ENCODE results near the gene MET. TPM values are rescaled to one million over a fixed set of nuclear protein-coding genes. Genes with fewer than 3 reads are reported as not detected.

Gene MET
- total and polyA plus RNA-seq, 2 of the 8 experiments (the other 6 are each of a cell fraction or from before 2014, with no cell fraction given), result 3.5 to 12.9 TPM

DNA sequence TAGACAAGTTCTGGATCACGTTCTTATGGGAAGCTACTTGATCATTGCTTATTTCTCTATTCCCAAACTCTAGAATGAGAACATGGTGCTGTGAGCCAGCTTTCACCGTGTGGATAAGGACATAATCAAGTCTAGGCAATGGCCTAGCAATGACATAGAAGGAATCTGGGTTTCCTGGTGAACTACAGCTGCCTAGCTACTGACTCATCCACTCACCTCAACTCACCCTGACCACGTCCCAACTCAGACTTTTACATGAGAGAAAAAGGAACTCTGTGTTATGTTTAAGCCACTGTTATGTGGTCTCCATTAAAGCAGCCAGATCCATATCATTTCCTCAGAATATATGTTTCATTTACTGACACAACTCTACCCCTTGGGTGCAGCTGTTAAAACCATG, 18.8 kb upstream of the MET start (continued):
- TF ChIP-seq RBBP5 (IDR thresholded peaks at IDR 0.05; ENCODE audit: borderline replicate concordance, low read depth, low read length) (no peak), JUND (IDR thresholded peaks at IDR 0.05; ENCODE audit: low read length) (no peak), EP300 (IDR thresholded peaks at IDR 0.05; ENCODE audit: borderline replicate concordance in 1 of 2, low read depth in 2 of 2, low read length in 2 of 2) (no peak), SP2 (IDR thresholded peaks at IDR 0.05; ENCODE audit: low read length) (no peak), NRF1 (IDR thresholded peaks at IDR 0.05; ENCODE audit: low read depth, low read length) (no peak), GTF2F1 (IDR thresholded peaks at IDR 0.05; ENCODE audit: borderline replicate concordance, low read depth, low read length) (no peak), SIRT6 (IDR thresholded peaks at IDR 0.05; ENCODE audit: low read length) (no peak)
